HEK293 (cell line): ENCODE results near the gene WDR4.

ENCODE experiments used
- CTCF ChIA-PET: fragments of 350-600 bp; formaldehyde crosslinking; extraction: SDS; loops from one replicate; lab custom pipeline; 2021; ENCODE audit warnings: antibody characterized with exemption; lab: Yijun Ruan, JAX
- POLR2A ChIA-PET: fragments of 300-600 bp; formaldehyde crosslinking; extraction: SDS; loops from one replicate; lab custom pipeline; 2020; ENCODE audit warnings: antibody characterized with exemption, inconsistent platforms; lab: Yijun Ruan, JAX
- H3K27ac ChIP-seq: fragments of 200-500 bp; sonication (Bioruptor generic); 2 replicates; pipeline ENCODE4 v1.5.1; 2014; ENCODE audit warnings: low read depth, low read length, control low read depth, inconsistent platforms; ENCODE audit errors: extremely low read depth
- H3K36me3 ChIP-seq, 2 experiments: fragments of 200-500 bp in 1 of 2; sonication (Bioruptor generic) in 1 of 2; 1 replicate in 1 of 2; 2 replicates in 1 of 2; pipeline ENCODE4 v1.5.1; 2014 to 2017; ENCODE audit warnings: inconsistent platforms in 2 of 2, low read length in 2 of 2; ENCODE audit not compliant: control insufficient read depth in 2 of 2, insufficient read depth in 1 of 2
- H3K4me1 ChIP-seq: fragments of 200-500 bp; sonication (Bioruptor generic); 2 replicates; pipeline ENCODE4 v1.5.1; 2014; ENCODE audit warnings: mild to moderate bottlenecking, low read length, inconsistent platforms; ENCODE audit not compliant: control insufficient read depth, insufficient read depth
- H3K4me3 ChIP-seq: 2 replicates; pipeline ENCODE4 v1.5.1; 2011; ENCODE audit warnings: low read depth, mild to moderate bottlenecking, control low read depth, low read length, moderate library complexity
- H3K9me3 ChIP-seq: fragments of 200-500 bp; sonication (Bioruptor generic); 2 replicates; pipeline ENCODE4 v1.5.1; 2014; ENCODE audit warnings: low read depth, low read length, inconsistent platforms; ENCODE audit not compliant: control insufficient read depth, insufficient read depth
- YY2 ChIP-seq: fragments of 450-650 bp; formaldehyde crosslinking; IDR thresholded peaks from 2 replicates; pipeline ENCODE4 v1.5.1; 2016; ENCODE audit warnings: missing biosample characterization, missing genetic modification characterization
- ZBTB44 ChIP-seq: fragments of 450-650 bp; IDR thresholded peaks from 2 replicates; pipeline ENCODE4 v1.5.1; 2018; ENCODE audit warnings: missing biosample characterization, mild to moderate bottlenecking, missing genetic modification characterization
- ZBTB48 ChIP-seq: fragments of 450-650 bp; formaldehyde crosslinking; IDR thresholded peaks from 2 replicates; pipeline ENCODE4 v1.5.1; 2016; ENCODE audit warnings: missing biosample characterization, missing genetic modification characterization
- ZFHX2 ChIP-seq: fragments of 450-650 bp; formaldehyde crosslinking; conservative IDR thresholded peaks from 2 replicates; pipeline ENCODE4 v1.5.1; 2016; ENCODE audit warnings: missing biosample characterization, missing genetic modification characterization
- ZIC2 ChIP-seq: fragments of 450-650 bp; formaldehyde crosslinking; IDR thresholded peaks from 2 replicates; pipeline ENCODE4 v1.5.1; 2016; ENCODE audit warnings: missing biosample characterization, missing genetic modification characterization
- ZNF157 ChIP-seq: fragments of 450-650 bp; formaldehyde crosslinking; IDR thresholded peaks from 2 replicates; pipeline ENCODE4 v1.5.1; 2016; ENCODE audit warnings: missing biosample characterization, missing genetic modification characterization
- ZNF2 ChIP-seq: fragments of 450-650 bp; formaldehyde crosslinking; IDR thresholded peaks from 2 replicates; pipeline ENCODE4 v1.5.1; 2016; ENCODE audit warnings: missing biosample characterization, missing genetic modification characterization
- ZNF202 ChIP-seq: fragments of 450-650 bp; formaldehyde crosslinking; IDR thresholded peaks from 2 replicates; pipeline ENCODE4 v1.5.1; 2016; ENCODE audit warnings: missing biosample characterization, missing genetic modification characterization, borderline replicate concordance
- ZNF274 ChIP-seq, 2 experiments: fragments of 200-500 bp in 1 of 2; fragments of 450-650 bp in 1 of 2; sonication (Bioruptor generic) in 1 of 2; formaldehyde crosslinking in 1 of 2; IDR thresholded peaks; 2 replicates each; pipeline versions ENCODE4 v1.5.1 to v1.6.1; 2014 to 2016; ENCODE audit warnings: borderline replicate concordance in 1 of 2, inconsistent platforms in 1 of 2, low read length in 1 of 2, missing biosample characterization in 1 of 2, missing genetic modification characterization in 1 of 2
- ZNF362 ChIP-seq: fragments of 450-650 bp; formaldehyde crosslinking; IDR thresholded peaks from 2 replicates; pipeline ENCODE4 v1.5.1; 2016; ENCODE audit warnings: missing biosample characterization, missing genetic modification characterization
- ZNF404 ChIP-seq: fragments of 450-650 bp; formaldehyde crosslinking; IDR thresholded peaks from 2 replicates; pipeline ENCODE4 v1.5.1; 2017; ENCODE audit warnings: missing biosample characterization, missing genetic modification characterization
- ZNF416 ChIP-seq: fragments of 450-650 bp; formaldehyde crosslinking; IDR thresholded peaks from 2 replicates; pipeline ENCODE4 v1.5.1; 2016; ENCODE audit warnings: missing biosample characterization, missing genetic modification characterization
- ZNF510 ChIP-seq: fragments of 450-650 bp; formaldehyde crosslinking; IDR thresholded peaks from 2 replicates; pipeline ENCODE4 v1.5.1; 2018; ENCODE audit warnings: mild to moderate bottlenecking, missing genetic modification characterization, missing biosample characterization; ENCODE audit not compliant: insufficient replicate concordance
- ZNF561 ChIP-seq: fragments of 450-650 bp; IDR thresholded peaks from 2 replicates; pipeline ENCODE4 v1.5.1; 2018; ENCODE audit warnings: missing biosample characterization, missing genetic modification characterization, borderline replicate concordance
- ZSCAN4 ChIP-seq: fragments of 450-650 bp; formaldehyde crosslinking; IDR thresholded peaks from 2 replicates; pipeline ENCODE4 v1.5.1; 2017; ENCODE audit warnings: missing biosample characterization, missing genetic modification characterization
- ZSCAN5A ChIP-seq: fragments of 450-650 bp; formaldehyde crosslinking; IDR thresholded peaks from 2 replicates; pipeline ENCODE4 v1.5.1; 2016; ENCODE audit warnings: missing biosample characterization, missing genetic modification characterization
- ZXDB ChIP-seq: fragments of 450-650 bp; formaldehyde crosslinking; IDR thresholded peaks from 2 replicates; pipeline ENCODE4 v1.5.1; 2016; ENCODE audit warnings: missing biosample characterization, missing genetic modification characterization
- TF ChIP-seq, protein P1 (sequence below): fragments of 450-650 bp; formaldehyde crosslinking; IDR thresholded peaks from 2 replicates; pipeline ENCODE4 v1.5.1; 2016; ENCODE audit warnings: missing biosample characterization, missing genetic modification characterization
- TF ChIP-seq, protein P2 (sequence below): fragments of 450-650 bp; formaldehyde crosslinking; IDR thresholded peaks from 2 replicates; pipeline ENCODE4 v1.5.1; 2016; ENCODE audit warnings: missing biosample characterization, missing genetic modification characterization
- TF ChIP-seq, protein P3 (sequence below): fragments of 450-650 bp; formaldehyde crosslinking; IDR thresholded peaks from 2 replicates; pipeline ENCODE4 v1.5.1; 2016; ENCODE audit warnings: missing biosample characterization, missing genetic modification characterization

The WDR4 gene

GRCh38 chr21:42861848-42862400, 17.4 kb downstream of the WDR4 start:
- Histone ChIP-seq H3K4me1 (no peaks in the 10 kb centered on the region), H3K9me3 (no peaks in the 10 kb centered on the region), H3K36me3 (peaks cover 11 to 90% of the 10 kb centered on the region in 2 experiments; a peak in 2 of 3 replicates), H3K4me3 (no peak overlapping the region), H3K27ac (no peak overlapping the region)
- TF ChIP-seq ZBTB44 = no peak
- TF ChIP-seq ZNF362 = no peak
- no peak for TF ChIP-seq ZNF404 (tag by site-specific recombination)
- no peak for TF ChIP-seq ZNF561
- TF ChIP-seq, protein P1, sequence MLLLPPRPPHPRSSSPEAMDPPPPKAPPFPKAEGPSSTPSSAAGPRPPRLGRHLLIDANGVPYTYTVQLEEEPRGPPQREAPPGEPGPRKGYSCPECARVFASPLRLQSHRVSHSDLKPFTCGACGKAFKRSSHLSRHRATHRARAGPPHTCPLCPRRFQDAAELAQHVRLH = no peak
- TF ChIP-seq ZXDB = no peak
- TF ChIP-seq ZNF157 (tag by site-specific recombination) = no peak
- no peak for TF ChIP-seq YY2 (tag by site-specific recombination)
- no peak for TF ChIP-seq ZSCAN5A (tag by site-specific recombination)
- no peak for TF ChIP-seq ZBTB48 (tag by site-specific recombination)
- no peak for TF ChIP-seq ZNF202 (tag by site-specific recombination)
- no peak for TF ChIP-seq ZIC2 (tag by site-specific recombination)
- no peak for TF ChIP-seq ZNF416 (tag by site-specific recombination)
- no peak for TF ChIP-seq ZSCAN4 (tag by site-specific recombination)
- TF ChIP-seq, protein P2, sequence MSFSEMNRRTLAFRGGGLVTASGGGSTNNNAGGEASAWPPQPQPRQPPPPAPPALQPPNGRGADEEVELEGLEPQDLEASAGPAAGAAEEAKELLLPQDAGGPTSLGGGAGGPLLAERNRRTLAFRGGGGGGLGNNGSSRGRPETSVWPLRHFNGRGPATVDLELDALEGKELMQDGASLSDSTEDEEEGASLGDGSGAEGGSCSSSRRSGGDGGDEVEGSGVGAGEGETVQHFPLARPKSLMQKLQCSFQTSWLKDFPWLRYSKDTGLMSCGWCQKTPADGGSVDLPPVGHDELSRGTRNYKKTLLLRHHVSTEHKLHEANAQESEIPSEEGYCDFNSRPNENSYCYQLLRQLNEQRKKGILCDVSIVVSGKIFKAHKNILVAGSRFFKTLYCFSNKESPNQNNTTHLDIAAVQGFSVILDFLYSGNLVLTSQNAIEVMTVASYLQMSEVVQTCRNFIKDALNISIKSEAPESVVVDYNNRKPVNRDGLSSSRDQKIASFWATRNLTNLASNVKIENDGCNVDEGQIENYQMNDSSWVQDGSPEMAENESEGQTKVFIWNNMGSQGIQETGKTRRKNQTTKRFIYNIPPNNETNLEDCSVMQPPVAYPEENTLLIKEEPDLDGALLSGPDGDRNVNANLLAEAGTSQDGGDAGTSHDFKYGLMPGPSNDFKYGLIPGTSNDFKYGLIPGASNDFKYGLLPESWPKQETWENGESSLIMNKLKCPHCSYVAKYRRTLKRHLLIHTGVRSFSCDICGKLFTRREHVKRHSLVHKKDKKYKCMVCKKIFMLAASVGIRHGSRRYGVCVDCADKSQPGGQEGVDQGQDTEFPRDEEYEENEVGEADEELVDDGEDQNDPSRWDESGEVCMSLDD (tag by site-specific recombination) = no peak
- no peak for TF ChIP-seq ZFHX2 (tag by site-specific recombination)
- no peak for TF ChIP-seq ZNF274 (IDR thresholded peaks at IDR 0.05; ENCODE audit: low read length)
- TF ChIP-seq ZNF274 (tag by site-specific recombination; IDR thresholded peaks at IDR 0.05; ENCODE audit: borderline replicate concordance) = no peak
- TF ChIP-seq, protein P3, sequence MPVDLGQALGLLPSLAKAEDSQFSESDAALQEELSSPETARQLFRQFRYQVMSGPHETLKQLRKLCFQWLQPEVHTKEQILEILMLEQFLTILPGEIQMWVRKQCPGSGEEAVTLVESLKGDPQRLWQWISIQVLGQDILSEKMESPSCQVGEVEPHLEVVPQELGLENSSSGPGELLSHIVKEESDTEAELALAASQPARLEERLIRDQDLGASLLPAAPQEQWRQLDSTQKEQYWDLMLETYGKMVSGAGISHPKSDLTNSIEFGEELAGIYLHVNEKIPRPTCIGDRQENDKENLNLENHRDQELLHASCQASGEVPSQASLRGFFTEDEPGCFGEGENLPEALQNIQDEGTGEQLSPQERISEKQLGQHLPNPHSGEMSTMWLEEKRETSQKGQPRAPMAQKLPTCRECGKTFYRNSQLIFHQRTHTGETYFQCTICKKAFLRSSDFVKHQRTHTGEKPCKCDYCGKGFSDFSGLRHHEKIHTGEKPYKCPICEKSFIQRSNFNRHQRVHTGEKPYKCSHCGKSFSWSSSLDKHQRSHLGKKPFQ (tag by site-specific recombination) = no peak
- TF ChIP-seq ZNF2 (tag by site-specific recombination) = no peak
- TF ChIP-seq ZNF510 (tag by site-specific recombination) = no peak
- ChIA-PET CTCF (no interaction called here), POLR2A (interaction anchor here (0.8 kb wide), 1 partner anchor 10 kb away, joined by 8 read pairs; no protein-coding TSS in a partner anchor)
